ENCODE results near the gene SLC2A6. TPM values are rescaled to one million over a fixed set of nuclear protein-coding genes. Genes with fewer than 3 reads are reported as not detected.

Gene SLC2A6
- total RNA-seq, 2 donors from 2014 or later: 2.4 to 2.8 TPM

- DNase-seq: no peak
- H3K9ac ChIP-seq (ENCODE audit: low read depth in 2 of 2, low read length in 2 of 2): no peak overlapping the region
- intact Hi-C loops (cut with DNase I): no loop called here
- H3K4me3 ChIP-seq: no peak overlapping the region
- H3K27ac ChIP-seq: no peak overlapping the region
- H3K27me3 ChIP-seq: no peaks in the 10 kb centered on the region
- H3K36me3 ChIP-seq: no peaks in the 10 kb centered on the region
- no peaks in the 10 kb centered on the region for H3K9me3 ChIP-seq
- no peak for TF ChIP-seq CTCF (IDR thresholded peaks at IDR 0.05)
- H3K4me1 ChIP-seq: no peaks in the 10 kb centered on the region
These were observed 6.0 kb downstream of the SLC2A6 start for GRCh38 chr9:133472753-133473378.

GRCh38 chr9:133472277-133472645 is 6.6 kb downstream of the SLC2A6 start:
- intact Hi-C loops (cut with DNase I): no loop called here
- TF ChIP-seq CTCF (IDR thresholded peaks at IDR 0.05): no peak
- no peak overlapping the region for H3K9ac ChIP-seq (ENCODE audit: low read depth in 2 of 2, low read length in 2 of 2)
- H3K4me3 ChIP-seq: no peak overlapping the region
- no peak for DNase-seq
- no peaks in the 10 kb centered on the region for H3K36me3 ChIP-seq
- no peaks in the 10 kb centered on the region for H3K9me3 ChIP-seq
- no peaks in the 10 kb centered on the region for H3K4me1 ChIP-seq
- no peaks in the 10 kb centered on the region for H3K27me3 ChIP-seq
- no peak overlapping the region for H3K27ac ChIP-seq

GRCh38 chr9:133471551-133472276 is 7.2 kb downstream of the SLC2A6 start:
- no peak overlapping the region for H3K9ac ChIP-seq (ENCODE audit: low read depth in 2 of 2, low read length in 2 of 2)
- intact Hi-C loops (cut with DNase I): no loop called here
- no peaks in the 10 kb centered on the region for H3K36me3 ChIP-seq
- TF ChIP-seq CTCF (IDR thresholded peaks at IDR 0.05): no peak
- H3K4me1 ChIP-seq: no peaks in the 10 kb centered on the region
- DNase-seq: no peak
- H3K27ac ChIP-seq: no peak overlapping the region
- H3K4me3 ChIP-seq: no peak overlapping the region
- no peaks in the 10 kb centered on the region for H3K27me3 ChIP-seq
- H3K9me3 ChIP-seq: no peaks in the 10 kb centered on the region

GRCh38 chr9:133470988-133471387 is 7.9 kb downstream of the SLC2A6 start:
- intact Hi-C loops (cut with DNase I): no loop called here
- no peaks in the 10 kb centered on the region for H3K36me3 ChIP-seq
- TF ChIP-seq CTCF (IDR thresholded peaks at IDR 0.05): no peak
- H3K27ac ChIP-seq: no peak overlapping the region
- DNase-seq: no peak
- no peaks in the 10 kb centered on the region for H3K4me1 ChIP-seq
- H3K9ac ChIP-seq (ENCODE audit: low read depth in 2 of 2, low read length in 2 of 2): peak overlapping the region in 1 of 2 donors; percentile 26
- H3K9me3 ChIP-seq: no peaks in the 10 kb centered on the region
- no peaks in the 10 kb centered on the region for H3K27me3 ChIP-seq
- H3K4me3 ChIP-seq: no peak overlapping the region

- Histone ChIP-seq H3K4me1 (no peaks in the 10 kb centered on the region), H3K4me3 (no peak overlapping the region), H3K36me3 (no peaks in the 10 kb centered on the region), H3K9me3 (no peaks in the 10 kb centered on the region), H3K9ac (ENCODE audit: low read depth in 2 of 2, low read length in 2 of 2) (peak overlapping the region in 1 of 2 donors; percentile 26), H3K27me3 (no peaks in the 10 kb centered on the region), H3K27ac (no peak overlapping the region)
- intact Hi-C loops (cut with DNase I): no loop called here
- no peak for TF ChIP-seq CTCF (IDR thresholded peaks at IDR 0.05)
- no peak for DNase-seq
These were observed 8.4 kb downstream of the SLC2A6 start for GRCh38 chr9:133470427-133470924.

All from colonic mucosa (tissue), 4 donors.